GM19025 (cell line): ENCODE results near the gene CACNB4.
"Not testable (repeated sequence)": the region's sequence is repeated elsewhere in the genome, so short reads cannot be mapped to it uniquely, and the experiment has no call there.

Experiments used
- ATAC-seq: cut with Tn5 transposase; IDR thresholded peaks from one replicate; pipeline ENCODE4 v1.9.1; 2021; ENCODE audit warnings: mild to moderate bottlenecking, low read depth, moderate library complexity; ENCODE audit not compliant: unreplicated experiment

The CACNB4 gene

GRCh38 chr2:152028182-152028862 is 70.5 kb downstream of the CACNB4 start:
- no peak for ATAC-seq

DNA sequence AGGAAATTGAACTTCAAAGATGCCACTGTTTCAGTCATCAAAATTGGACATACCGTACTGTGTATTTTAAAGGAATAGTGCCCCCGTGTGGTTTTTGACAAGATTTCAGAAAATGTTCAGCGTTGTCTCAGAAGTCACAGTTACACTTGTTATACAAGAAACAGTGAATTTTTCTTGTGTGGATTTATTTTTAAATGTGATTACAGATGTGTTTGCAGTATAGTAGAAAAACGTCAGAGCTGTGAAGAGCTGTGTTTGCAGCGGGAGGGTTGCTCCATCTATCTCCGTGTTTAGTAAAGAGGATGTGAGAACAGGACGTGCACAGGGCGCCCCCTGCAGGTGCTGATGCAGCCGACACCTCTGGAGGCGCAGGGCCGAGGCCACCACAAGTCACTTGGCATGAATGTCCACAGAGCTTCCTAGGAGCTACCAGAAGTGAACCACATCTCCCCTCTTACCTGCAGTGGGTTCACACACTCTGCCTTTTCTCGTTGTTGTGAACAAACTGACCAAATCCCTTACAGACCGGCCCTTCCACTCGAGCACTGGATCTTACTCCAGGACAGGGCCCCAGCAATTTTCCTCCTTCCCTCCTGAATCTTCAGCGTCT is 73.1 kb downstream of the CACNB4 start:
- peak; percentile 93 for ATAC-seq

GRCh38 chr2:152024477-152024876 is 74.4 kb downstream of the CACNB4 start:
- no peak for ATAC-seq

- ATAC-seq: no peak
These were observed 76.8 kb downstream of the CACNB4 start for GRCh38 chr2:152022090-152022489.

GRCh38 chr2:152021001-152021400 is 77.8 kb downstream of the CACNB4 start:
- not testable (repeated sequence) for ATAC-seq

DNA sequence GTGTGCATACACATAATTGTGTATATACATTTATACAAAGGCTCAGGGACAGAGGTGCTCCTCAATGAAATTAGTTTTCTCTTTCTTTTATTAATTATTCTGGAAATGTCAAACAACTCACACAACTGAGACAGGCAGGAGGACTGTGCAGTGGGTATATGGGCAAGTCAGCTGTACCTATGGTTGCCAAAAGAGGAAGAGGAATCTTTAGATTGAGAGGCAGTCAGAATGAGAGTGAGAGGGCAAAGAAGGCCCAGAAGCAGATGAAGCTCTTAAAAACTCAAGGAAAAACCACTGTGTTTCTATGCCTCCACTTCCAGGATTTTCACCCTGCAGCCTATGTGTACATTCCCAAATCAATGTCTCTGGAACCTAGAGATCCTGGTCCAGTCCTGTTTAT is 79.1 kb downstream of the CACNB4 start:
- no peak for ATAC-seq

GRCh38 chr2:152016181-152017120 is 82.4 kb downstream of the CACNB4 start:
- no peak for ATAC-seq

GRCh38 chr2:152015552-152015951 is 83.3 kb downstream of the CACNB4 start:
- no peak for ATAC-seq

- ATAC-seq: no peak
These were observed 86.1 kb downstream of the CACNB4 start for GRCh38 chr2:152012697-152013096.

DNA sequence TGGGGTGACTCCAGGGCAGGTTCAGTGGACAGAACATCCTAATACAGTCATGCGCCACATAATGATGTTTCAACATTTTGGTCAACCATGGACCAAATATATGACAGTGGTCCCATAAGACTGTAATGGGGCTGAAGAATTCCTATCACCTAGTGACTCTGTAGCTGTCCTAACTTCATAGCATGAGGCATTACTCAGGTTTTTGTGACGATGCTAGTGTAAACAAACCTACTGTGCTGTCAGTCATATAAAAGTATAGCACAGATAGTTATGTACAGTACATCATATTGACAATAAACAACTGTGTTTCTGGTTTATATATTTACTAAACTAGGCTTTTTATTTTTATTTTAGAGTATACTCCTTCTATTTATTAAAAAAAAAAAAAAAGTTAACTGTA is 87.1 kb downstream of the CACNB4 start:
- no peak for ATAC-seq

GRCh38 chr2:152005607-152006006 is 93.2 kb downstream of the CACNB4 start:
- no peak for ATAC-seq

DNA sequence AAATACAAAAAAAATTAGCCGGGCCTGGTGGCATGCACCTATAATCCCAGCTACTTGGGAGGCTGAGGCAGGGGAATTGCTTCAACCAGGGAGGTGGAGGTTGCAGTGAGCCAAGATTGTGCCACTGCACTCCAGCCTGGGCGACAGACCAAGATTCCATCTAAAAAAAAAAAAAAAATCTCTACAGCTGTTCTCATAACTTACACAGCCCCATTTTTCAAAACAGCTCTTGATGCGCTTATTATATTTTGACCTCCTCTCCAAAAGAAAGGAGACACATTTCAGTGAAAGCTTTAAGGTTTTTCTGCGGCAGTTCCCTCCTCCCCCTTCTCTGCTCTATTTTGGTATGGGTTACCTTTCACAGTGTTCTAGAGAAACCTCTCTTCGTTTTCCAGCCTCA is 95.6 kb downstream of the CACNB4 start:
- ATAC-seq: not testable (repeated sequence)

DNA sequence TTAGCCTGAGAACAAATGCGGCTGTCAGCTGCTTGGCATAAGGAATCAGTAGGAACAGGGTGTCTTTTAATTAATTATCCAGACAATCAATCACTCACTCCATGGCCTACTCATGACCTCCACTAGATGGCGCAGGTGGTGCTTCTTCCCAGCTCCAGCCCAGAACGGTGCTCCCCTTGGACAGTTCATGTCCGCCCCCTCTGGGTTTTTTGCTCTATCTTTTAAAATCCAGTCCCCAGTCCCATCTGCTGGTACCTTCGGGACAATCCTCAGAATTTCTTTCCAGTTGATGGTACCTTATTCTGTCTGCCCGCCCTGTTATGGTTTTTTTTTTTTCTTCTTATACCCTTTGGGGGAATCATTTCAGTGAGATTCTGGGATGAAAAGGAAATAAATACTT is 99.8 kb downstream of the CACNB4 start:
- ATAC-seq: no peak

DNA sequence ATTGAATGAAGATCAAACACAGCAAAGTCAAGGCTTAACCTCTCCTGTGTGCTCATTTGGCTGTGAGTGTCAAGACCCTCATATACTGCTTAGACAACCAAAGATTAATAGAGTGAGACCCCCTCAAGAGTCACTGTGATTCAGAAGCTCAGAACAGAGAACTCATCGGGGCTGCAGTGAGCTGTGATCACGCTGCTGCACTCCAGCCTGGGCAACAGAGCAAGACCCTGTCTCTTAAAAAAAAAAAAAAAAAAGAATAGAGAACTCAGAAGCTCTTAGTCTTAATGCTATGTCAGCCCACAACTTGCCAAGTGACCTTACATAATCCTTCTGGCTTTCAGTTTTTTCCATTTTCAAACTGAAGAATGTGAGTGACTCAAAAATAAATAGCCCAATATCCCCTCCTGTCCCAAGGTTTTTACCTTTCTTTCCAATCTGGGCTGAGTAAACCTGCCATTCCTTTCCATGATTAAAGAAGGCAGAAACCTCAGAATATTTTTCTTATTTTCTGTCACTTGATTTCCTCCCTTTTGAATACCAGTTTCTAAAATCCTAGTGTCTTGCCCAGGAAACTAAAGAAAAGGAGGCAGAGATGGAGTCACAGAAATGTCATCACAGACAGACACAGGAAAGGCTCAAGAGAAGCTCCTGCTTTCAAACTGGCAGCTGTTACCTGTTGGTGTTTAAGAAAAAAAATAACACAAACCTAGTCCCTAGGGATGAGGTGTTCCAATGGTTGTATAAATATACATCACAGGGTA is 102.4 kb downstream of the CACNB4 start:
- ATAC-seq: no peak

GRCh38 chr2:151995161-151995557 is 103.7 kb downstream of the CACNB4 start:
- no peak for ATAC-seq

DNA sequence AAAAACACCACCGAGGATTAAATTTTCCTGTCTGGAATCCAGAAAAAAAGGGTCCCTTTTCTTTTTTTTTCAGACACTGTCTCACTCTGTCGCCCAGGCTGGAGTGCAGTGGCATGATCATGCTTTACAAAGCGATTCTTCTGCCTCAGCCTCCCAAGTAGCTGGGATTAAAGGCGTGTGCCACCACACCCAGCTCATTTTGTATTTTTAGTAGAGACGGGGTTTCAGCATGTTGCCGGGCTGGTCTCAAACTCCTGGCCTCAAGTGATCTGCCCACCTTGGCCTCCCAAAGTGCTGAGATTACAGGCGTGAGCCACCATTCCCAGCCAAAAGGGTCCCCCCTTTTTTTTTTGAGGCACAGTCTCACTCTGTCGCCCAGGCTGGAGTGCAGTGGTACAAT is 104.7 kb downstream of the CACNB4 start:
- ATAC-seq: not testable (repeated sequence)

GRCh38 chr2:151991010-151991409 is 107.8 kb downstream of the CACNB4 start:
- ATAC-seq: no peak

- ATAC-seq: no peak
These were observed 109.5 kb downstream of the CACNB4 start for GRCh38 chr2:151989378-151989777.

- ATAC-seq: no peak
These were observed 111.4 kb downstream of the CACNB4 start for GRCh38 chr2:151987484-151987883.

- no peak for ATAC-seq
These were observed 114.3 kb downstream of the CACNB4 start for GRCh38 chr2:151984424-151985083.
